GM08714 (cell line): ENCODE measurements around the gene MYEOV.

Source experiments
- H3K4me3 ChIP-seq: fragments of 200-500 bp; sonication (Bioruptor generic); 2 replicates; pipeline ENCODE4 v1.5.1; 2014; ENCODE audit warnings: mild to moderate bottlenecking, low read length, inconsistent platforms
- ZNF274 ChIP-seq: IDR thresholded peaks from 2 replicates; pipeline ENCODE4 v1.6.1; 2012; ENCODE audit warnings: mild to moderate bottlenecking, low read depth, low read length

MYEOV gene

DNA sequence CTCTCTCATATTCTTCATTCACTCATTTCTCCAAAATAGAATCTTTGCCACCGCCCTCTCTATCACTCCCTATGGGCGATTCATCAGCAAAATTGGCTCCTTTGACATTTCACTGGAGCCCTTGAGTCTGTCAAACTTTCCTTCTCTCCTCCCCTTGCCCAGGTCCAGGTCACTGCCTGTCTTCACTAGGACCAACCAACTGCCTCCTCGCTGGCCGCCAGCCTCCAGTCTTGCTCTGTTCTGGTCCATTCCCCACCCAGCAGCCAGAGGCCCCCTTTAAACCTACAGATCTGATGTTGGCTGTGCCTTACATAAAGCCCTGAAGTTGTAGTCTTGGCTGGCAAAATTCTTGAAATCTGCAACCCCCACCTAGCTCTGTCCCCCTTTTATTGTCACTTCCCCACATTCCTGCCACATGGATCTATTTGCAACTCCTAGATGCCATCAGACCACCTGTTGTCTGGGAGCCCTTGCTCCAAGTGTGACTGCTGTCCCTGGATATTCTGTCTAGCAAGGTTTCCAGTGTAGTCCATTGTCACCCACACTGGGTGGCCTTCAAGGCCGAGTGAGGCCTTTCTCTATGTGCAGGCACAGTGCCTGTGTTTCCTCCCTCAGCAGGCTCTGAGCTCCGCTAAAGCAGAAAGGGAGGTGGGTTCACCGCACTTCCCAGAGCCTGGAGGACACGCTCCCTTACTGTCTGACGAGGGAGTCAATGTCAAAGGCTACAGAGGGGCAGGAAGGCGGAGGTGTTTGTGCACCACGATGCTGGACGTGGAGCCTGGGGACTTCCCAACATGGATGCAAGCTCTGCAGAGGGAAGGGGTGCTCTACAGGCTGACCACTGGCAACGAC, 25.5 kb downstream of the MYEOV start:
- no peak for TF ChIP-seq ZNF274
- no peak overlapping the region for H3K4me3 ChIP-seq

DNA sequence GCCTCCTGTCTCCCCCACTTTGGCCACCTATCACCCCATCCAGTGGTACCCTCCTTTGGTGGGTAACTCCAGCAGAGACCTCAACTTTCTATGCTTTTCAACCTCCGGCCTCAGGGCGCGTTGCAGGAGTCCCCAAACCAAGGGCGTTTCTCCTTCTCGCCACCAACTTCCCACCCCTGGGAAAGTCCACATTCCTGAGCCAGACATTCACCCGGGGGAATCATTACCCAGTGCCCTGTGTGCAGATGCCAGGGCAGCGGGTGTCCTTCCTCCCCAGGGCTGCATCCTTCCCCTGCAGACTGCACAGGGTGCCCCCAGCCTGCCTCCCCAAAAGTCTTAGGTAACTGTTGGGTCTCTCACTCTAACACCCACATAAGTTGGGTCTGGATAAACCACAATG, 26.4 kb downstream of the MYEOV start:
- no peak for TF ChIP-seq ZNF274
- no peak overlapping the region for H3K4me3 ChIP-seq

DNA sequence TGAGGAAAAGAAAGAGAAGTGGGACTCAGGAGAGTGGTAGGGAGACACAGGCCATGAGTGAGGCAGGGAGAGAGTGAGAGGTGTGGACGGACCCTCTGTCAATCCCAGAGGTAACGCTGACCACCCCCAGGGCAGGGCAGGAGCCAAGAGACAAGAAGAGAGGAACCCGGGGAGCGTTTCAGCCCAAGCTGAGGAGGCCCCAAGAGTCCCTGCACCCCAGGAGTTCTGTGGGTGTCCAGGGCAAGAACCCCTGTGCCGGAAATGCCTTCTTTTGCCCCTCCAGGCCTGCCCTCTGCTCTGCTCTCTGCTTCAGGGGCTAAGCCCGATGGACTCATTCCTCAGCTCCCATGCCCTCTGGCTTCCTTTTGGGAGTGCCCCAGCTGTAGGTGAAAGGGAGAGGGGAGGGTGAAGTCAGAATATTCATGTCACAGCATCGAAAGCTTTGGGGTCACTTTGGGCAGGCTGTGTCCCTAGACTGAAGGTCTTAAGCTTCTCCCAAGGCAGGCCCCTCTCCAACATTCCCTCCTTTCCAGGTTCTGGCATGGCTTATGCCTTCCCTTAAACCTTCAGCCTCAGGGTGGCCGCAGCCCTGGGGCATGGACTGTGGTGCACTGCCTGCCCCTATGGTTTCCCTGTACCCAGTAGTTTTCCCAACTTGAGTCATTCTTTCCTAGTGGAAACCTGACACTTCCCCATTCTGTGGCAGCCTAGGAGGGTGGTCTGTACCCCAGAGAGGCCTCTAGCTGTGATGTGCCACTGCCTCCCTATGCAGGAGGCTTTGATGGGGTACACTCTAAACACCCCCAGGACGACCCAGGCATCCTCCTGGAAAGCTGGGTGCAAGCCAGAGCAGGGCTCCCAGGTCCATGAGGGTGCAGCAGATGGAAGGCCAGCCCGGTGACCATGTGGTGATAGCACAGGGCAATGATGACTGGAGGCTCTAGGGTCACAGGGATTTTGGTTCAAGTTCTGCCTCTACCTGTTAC, 27.1 kb downstream of the MYEOV start:
- no peak for TF ChIP-seq ZNF274

DNA sequence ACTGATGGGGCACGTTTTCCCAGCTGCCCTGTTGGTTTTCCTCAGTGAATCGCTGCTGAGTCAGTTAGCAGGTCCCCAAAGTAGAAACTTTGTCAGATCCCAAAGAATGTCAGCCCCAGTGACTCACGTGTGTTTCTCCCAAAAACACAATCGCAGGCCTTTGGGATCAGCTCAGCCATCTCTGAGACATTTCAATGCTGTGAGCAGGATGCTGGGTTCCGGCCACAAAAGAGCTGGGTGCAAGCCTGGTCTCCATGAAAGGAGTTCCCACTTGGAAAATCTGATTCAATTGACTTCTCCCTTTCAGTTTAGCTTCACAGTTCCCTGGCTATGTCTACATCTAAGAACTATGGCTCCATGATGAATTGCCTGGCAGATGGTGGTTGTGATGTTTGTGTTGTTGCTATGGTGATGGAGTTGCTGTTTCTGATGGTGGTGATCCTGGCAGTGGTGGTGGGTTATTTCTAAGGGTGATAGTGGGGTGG, 28.0 kb downstream of the MYEOV start:
- no peak overlapping the region for H3K4me3 ChIP-seq
- TF ChIP-seq ZNF274, result no peak

More for the DNA sequence above, 27.1 kb downstream of the MYEOV start:
- no peak overlapping the region for H3K4me3 ChIP-seq

GRCh38 chr11:69325446-69325845, 31.5 kb downstream of the MYEOV start:
- no peak for TF ChIP-seq ZNF274

GRCh38 chr11:69326622-69327219, 32.8 kb downstream of the MYEOV start:
- H3K4me3 ChIP-seq, result no peak overlapping the region
- no peak for TF ChIP-seq ZNF274

More at GRCh38 chr11:69325446-69325845, 31.5 kb downstream of the MYEOV start:
- no peak overlapping the region for H3K4me3 ChIP-seq

DNA sequence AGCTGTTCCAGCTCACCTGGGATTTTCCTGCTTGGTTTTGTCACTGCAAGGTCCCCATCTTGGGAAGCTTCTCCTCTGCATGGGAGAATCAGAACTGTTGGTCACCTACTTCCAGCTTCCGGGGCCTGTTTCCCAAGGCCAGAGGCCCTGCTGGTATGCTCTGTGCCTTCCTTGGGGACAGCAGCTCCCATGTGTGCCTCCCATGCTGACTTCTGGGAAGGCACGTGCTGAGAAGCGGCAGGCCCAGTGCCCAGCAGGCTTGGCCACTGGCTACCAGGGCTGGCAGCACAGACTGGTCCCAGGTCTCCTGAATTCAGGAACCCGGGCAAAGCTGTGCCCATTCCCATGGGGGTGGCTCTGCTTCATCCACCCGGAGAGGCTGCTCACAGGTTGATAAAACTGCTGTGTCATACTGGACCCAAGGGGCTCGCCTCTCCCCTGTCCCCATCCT, 33.8 kb downstream of the MYEOV start:
- no peak for TF ChIP-seq ZNF274
- H3K4me3 ChIP-seq, result no peak overlapping the region

- H3K4me3 ChIP-seq, result no peak overlapping the region
- no peak for TF ChIP-seq ZNF274
These were observed 34.3 kb downstream of the MYEOV start for GRCh38 chr11:69328231-69328630.

DNA sequence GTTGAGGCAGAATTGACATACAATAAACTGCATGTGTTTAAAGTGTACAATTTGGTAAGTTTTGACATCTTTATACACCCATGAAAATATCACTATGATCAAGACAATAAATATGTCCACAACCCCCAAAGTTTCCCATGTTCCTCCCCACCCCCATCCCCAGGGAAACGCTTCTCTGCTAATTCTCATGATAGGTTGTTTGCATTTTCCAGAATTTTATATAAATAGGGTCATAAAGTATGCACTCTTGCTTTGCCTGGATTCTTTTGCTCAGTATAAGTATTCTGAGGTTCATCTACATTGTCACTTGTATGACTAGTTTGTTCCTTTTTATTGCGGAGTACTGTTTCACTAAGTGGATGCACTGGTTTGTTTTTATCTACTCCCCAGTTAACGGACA, 35.6 kb downstream of the MYEOV start:
- H3K4me3 ChIP-seq, result no peak overlapping the region

GRCh38 chr11:69330330-69330729, 36.4 kb downstream of the MYEOV start:
- no peak overlapping the region for H3K4me3 ChIP-seq
- no peak for TF ChIP-seq ZNF274

More for the DNA sequence above, 35.6 kb downstream of the MYEOV start:
- no peak for TF ChIP-seq ZNF274

GRCh38 chr11:69333149-69333710, 39.3 kb downstream of the MYEOV start:
- TF ChIP-seq ZNF274, result no peak
- no peak overlapping the region for H3K4me3 ChIP-seq

GRCh38 chr11:69333879-69334278, 39.9 kb downstream of the MYEOV start:
- TF ChIP-seq ZNF274, result no peak
- no peak overlapping the region for H3K4me3 ChIP-seq

DNA sequence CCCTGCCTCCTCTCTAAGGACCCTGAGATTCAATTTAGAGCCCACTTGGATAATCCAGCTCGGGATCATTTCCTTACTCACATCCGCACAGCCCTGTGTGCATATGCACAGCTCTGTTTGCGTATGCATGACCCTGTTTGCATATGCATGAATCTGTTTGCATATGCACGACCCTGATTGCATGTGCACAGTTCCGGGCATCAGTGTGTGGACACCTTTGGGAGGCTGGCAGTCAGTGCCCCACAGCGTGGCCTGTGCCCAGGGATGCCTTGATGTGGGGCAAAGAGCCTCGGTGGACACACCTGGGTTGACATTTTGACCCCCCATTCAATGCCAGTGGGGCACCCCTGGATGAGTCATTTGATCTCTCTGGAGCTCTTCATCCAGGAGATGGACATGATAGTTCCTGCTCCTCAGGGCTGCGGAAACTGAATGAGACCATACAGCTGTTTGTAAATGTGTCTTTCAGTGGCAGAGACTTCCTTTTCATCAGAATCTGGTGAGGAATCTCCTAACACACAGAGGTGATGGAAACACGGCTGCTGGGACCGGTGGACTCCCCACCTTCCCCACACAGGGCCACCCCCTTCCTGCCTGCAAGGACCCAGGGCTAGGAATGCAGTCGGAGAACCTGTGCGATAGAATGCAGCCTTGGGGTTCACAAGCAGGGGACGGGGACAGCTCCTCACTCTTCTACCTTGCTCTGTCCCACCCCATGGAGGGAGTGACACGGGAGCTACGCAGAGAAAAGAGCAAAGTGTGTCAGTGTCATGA, 41.2 kb downstream of the MYEOV start:
- no peak for TF ChIP-seq ZNF274
- no peak overlapping the region for H3K4me3 ChIP-seq
